ENCODE results near the gene NLGN1. TPM values are rescaled to one million over a fixed set of nuclear protein-coding genes. Genes with fewer than 3 reads are reported as not detected.

Gene NLGN1
- total and polyA plus RNA-seq, 2 of the 8 experiments (the other 6 are each of a cell fraction or from before 2014, with no cell fraction given) = 7.8 to 14.8 TPM

GRCh38 chr3:173395073-173395411 lies 2.5 kb upstream of the NLGN1 start:
- no peak overlapping the region for H3K23ac ChIP-seq (ENCODE audit: insufficient read length)
- no peak overlapping the region for H4K91ac ChIP-seq (replicated peaks; ENCODE audit: insufficient read length, low read length)
- H2BK12ac ChIP-seq (ENCODE audit: low read depth, low read length) = peak overlapping the region; percentile 69
- TF ChIP-seq ATF2 (IDR thresholded peaks at IDR 0.05; ENCODE audit: low read length) (no peak), POLR2A (IDR thresholded peaks at IDR 0.05; ENCODE audit: control extremely low read depth in 1 of 2, low read depth in 2 of 2, low read length in 2 of 2) (no peak), TBP (IDR thresholded peaks at IDR 0.05; ENCODE audit: low read depth, low read length) (0 out of 2 replicates have a peak, but pooled peaks have one; percentile 34), GTF2F1 (IDR thresholded peaks at IDR 0.05; ENCODE audit: borderline replicate concordance, low read depth, low read length) (no peak)
- no peak for DNase-seq (ENCODE audit: low read depth in 1 of 2, low spot score in 2 of 2)
- peak overlapping the region; percentile 7 for H4K5ac ChIP-seq (ENCODE audit: insufficient read length, low read depth, low read length)
- WGBS, 2 experiments (ENCODE audit: extremely low coverage in 1 of 2, insufficient coverage in 1 of 2, insufficient read length in 1 of 2, insufficient replicate concordance in 2 of 2, low coverage in 1 of 2, low lambda C conversion rate in 2 of 2, missing lambda C conversion rate in 1 of 2) = 1% methylated on average over 10 of the region's 10 CpGs; no CpG with 5 or more reads in 1 of the 2 experiments
- peak overlapping the region; percentile 76 for H3K18ac ChIP-seq (ENCODE audit: extremely low read depth, low read length)
- no peaks in the 10 kb centered on the region for H3K36me3 ChIP-seq (ENCODE audit: control insufficient read depth in 2 of 4, insufficient read depth in 4 of 4, low read length in 3 of 4)
- no peaks in the 10 kb centered on the region for H3K79me1 ChIP-seq (ENCODE audit: low read depth, low read length)
- peaks cover 8% of the 10 kb centered on the region for H3K23me2 ChIP-seq (ENCODE audit: low read depth, low read length)
- ChIA-PET POLR2A (ENCODE audit: partially characterized antibody) (no interaction called here), CTCF (ENCODE audit: partially characterized antibody) (no interaction called here)
- H3K27me3 ChIP-seq (replicated peaks in 1 of 4; ENCODE audit: control insufficient read depth in 3 of 4, extremely low read depth in 1 of 4, insufficient read depth in 3 of 4, low read length in 3 of 4) = peaks cover 0 to 9% (median 4%) of the 10 kb centered on the region in 4 experiments; a peak in 3 of 7 replicates
- no peak overlapping the region for H2AK5ac ChIP-seq (ENCODE audit: low read depth, low read length)
- peaks cover 0 to 6% (median 0%) of the 10 kb centered on the region in 4 experiments; a peak in 3 of 7 replicates for H3K4me1 ChIP-seq (replicated peaks in 1 of 4; ENCODE audit: control insufficient read depth in 3 of 4, insufficient read depth in 4 of 4, low read length in 3 of 4)
- no peak overlapping the region for H3K14ac ChIP-seq (ENCODE audit: insufficient read length)
- no peak overlapping the region for H3K56ac ChIP-seq (replicated peaks; ENCODE audit: insufficient read length, low read depth, low read length)
- H3K4me2 ChIP-seq (ENCODE audit: insufficient read depth in 1 of 2, low read depth in 2 of 2, low read length in 2 of 2) = peak overlapping the region; percentile 86 to 89
- H4K8ac ChIP-seq (ENCODE audit: extremely low read depth, insufficient read depth, low read length) = 0 out of 2 replicates have a peak overlapping the region, but pooled peaks have one; percentile 68
- H4K20me1 ChIP-seq (replicated peaks in 1 of 2; ENCODE audit: control insufficient read depth in 1 of 2, insufficient read depth in 2 of 2, low read length in 2 of 2) = no peaks in the 10 kb centered on the region
- FAIRE-seq = peak; percentile 24
- peak overlapping the region; percentile 84 to 88 (median 85) for H3K4me3 ChIP-seq (ENCODE audit: extremely low read depth in 1 of 4, insufficient read depth in 2 of 4, low read depth in 3 of 4, low read length in 4 of 4)
- peak overlapping the region; percentile 58; the same call in 1 of the 2 replicates for H2BK5ac ChIP-seq (ENCODE audit: low read depth, low read length)
- H3K4ac ChIP-seq (replicated peaks; ENCODE audit: insufficient read length, low read depth, low read length) = no peak overlapping the region
- peak overlapping the region in 3 of 4 experiments; percentile 43 to 84 (median 48); a peak in 6 of 7 replicates for H3K9ac ChIP-seq (replicated peaks in 1 of 4; ENCODE audit: extremely low read depth in 1 of 4, low read depth in 3 of 4, low read length in 3 of 4)
- no peak overlapping the region for H2BK20ac ChIP-seq (ENCODE audit: low read length)
- H3K9me3 ChIP-seq (ENCODE audit: insufficient read depth in 2 of 2, low read depth in 1 of 2, low read length in 1 of 2) = no peaks in the 10 kb centered on the region
- H2BK15ac ChIP-seq (ENCODE audit: low read length) = 0 out of 2 replicates have a peak overlapping the region, but pooled peaks have one; percentile 74
- H3K79me2 ChIP-seq (ENCODE audit: control insufficient read depth in 1 of 2, insufficient read depth in 2 of 2, low read length in 2 of 2) = peaks cover 0 to 8% of the 10 kb centered on the region in 2 experiments; a peak in 2 of 4 replicates
- peak overlapping the region; percentile 90 for H2AFZ ChIP-seq (ENCODE audit: low read length)
- peak overlapping the region; percentile 57 for H2BK120ac ChIP-seq (replicated peaks; ENCODE audit: low read depth, low read length)
- no peak overlapping the region for H3K27ac ChIP-seq (ENCODE audit: low read depth, low read length)
